OCI-M2 (cell line): Measurements from ENCODE around the gene WDR64.

Experiments
- DNase-seq: peaks from one replicate; lab custom pipeline; 2025; ENCODE audit not compliant: unreplicated experiment; lab: John Stamatoyannopoulos, UW

WDR64 gene

DNA sequence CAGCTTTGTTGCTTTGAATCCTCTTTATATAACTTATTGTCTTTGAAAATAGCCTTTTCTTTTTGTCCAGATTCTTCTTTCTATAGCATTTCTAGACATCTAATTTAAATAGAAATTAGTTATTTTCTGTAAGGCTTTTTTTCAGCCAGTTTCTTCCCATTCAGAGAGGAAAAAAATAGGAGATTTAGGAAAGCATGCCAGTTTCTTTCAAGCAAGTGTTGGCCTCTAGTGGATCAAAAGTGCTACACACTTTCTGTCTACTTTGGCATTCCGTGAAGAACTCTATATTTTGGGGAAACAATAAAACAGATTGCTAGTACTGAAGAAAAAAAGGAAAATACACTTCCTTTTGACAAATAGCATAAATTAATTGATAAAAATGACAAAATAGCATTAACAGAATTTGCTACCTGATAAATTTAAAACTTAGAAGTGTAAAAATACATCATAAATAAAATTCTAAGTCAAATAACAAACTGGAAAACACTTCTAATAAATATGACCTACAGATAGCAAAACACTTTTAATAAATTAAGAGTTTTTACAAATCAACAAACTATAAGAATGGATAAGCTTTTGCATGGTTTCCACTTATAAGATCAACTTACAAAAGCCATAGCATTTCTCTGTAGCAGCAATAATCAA lies 182.8 kb downstream of the WDR64 start:
- DNase-seq, result no peak

GRCh38 chr1:241836941-241837340 lies 184.9 kb downstream of the WDR64 start:
- DNase-seq, result no peak

DNA sequence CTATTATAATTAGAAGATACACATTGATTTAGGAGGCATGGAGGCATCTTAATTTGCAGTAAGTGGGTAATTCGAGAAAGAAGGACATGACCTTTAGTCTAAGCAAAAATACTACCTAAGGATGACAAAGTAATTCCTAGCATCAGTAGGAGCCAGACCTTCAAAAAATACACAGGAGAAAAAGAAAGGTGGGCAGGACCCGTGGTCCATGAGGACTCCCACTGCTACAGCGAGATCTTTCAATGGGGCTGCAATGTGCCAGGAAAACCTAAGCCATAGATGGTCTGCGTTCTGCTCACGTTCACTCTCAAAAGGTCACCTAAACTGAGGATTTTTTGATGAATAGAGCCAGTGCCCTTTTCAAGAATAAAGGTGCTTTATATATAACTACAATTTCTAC lies 185.3 kb downstream of the WDR64 start:
- DNase-seq, result no peak

GRCh38 chr1:241837901-241838300 lies 185.8 kb downstream of the WDR64 start:
- DNase-seq, result no peak

DNA sequence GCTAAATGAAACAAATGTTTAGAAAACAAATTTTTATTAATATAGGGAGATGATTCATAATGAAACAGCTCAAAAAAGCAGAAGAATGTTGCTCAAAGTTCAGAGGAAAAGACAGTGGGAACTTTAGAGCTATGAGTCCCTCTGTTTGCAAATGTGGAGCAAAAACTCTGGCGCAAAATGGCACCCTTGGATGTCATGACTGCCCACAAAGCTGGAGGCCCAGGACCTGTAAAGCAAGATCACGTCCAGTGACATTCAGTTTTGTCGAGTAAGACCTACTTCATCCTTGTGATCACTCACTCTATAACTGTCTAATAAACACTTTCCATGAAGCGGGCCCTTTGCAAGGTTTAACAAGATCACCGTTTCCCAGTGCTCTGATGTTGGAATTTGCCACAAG lies 186.8 kb downstream of the WDR64 start:
- DNase-seq, result no peak

DNA sequence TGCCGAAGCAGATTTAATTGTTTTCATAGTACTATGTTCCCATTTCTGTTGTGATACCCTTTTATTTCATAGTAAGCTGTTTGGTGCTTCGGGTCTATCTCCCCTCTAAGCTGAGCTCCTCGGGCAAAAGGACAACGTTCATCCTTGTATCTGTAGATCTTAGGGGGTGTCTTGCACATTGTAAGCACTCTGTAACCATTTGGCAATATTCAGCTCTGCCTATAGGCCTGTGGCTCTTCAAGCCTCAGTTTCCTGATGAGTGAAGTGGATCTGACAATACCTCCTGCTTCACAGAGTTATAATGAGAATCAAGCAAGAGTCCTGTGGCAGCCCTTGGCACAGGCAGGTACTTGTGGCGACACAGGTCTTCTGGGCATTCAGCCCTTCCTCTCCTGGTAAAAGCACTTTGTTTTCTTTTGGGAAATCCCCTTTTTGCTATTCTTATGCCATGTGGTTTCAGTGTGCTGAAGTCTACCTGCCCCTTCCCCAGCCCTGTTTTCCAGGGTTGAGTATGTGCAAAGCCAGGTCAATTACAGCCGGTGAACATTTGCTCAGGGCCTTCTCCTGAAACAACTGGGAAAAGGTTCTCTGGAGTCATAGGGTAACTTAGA lies 187.4 kb downstream of the WDR64 start:
- DNase-seq, result no peak

DNA sequence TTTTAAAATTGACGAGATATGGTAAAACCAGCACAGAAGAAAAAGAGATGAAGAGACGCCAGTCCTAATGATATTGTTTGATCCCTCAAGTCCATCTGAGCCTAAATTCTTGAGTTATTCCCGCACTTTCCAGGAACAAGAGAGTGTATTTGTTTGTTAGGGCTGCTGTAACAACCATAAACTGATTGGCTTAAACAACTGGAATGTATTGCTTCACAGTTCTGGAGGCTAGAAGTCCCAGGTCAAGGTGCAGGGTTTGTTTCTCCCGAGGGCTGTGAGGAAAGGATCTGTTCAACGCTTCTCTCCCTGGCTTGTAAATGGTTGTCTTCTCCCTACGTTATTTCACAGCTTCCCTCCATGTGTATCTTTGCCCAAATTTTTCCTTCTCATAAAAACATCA lies 188.1 kb downstream of the WDR64 start:
- no peak for DNase-seq

- DNase-seq, result no peak
Measured at GRCh38 chr1:241841691-241842090, 189.6 kb downstream of the WDR64 start.

GRCh38 chr1:241842565-241842964 lies 190.5 kb downstream of the WDR64 start:
- DNase-seq, result no peak

- DNase-seq, result no peak
Measured at GRCh38 chr1:241844593-241844992, 192.5 kb downstream of the WDR64 start.

DNA sequence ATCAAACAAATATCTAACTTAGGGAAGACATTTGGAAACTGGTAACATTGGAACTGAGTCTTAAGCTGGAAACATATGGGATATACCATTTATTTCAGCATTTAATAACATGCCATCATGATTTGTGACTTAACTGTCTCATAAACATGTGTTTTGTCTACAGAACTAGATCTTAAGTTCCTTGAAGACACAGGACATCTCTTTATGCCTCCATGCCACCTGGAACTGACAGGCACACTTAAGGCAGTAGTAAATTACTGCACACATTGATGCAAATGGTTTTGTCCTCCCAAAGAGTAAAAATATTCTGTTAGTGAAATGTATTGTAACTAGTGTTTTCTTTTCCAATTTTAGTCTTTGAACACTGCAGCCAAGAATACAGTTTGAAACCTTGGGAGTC lies 194.3 kb downstream of the WDR64 start:
- no peak for DNase-seq

GRCh38 chr1:241846862-241847539 lies 194.9 kb downstream of the WDR64 start:
- no peak for DNase-seq

DNA sequence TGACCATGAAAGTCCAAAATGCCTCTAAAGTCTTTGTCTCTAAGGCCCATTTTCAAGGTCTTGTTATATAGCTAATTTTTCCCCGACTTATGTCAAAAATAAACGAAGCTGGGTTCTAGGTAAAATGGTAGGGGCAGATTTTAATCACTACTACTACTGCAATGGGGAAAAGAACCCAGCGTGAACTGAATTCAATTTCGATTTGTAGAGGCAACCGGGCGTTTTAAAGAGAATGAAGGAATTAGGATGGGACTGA lies 195.4 kb downstream of the WDR64 start:
- no peak for DNase-seq

DNA sequence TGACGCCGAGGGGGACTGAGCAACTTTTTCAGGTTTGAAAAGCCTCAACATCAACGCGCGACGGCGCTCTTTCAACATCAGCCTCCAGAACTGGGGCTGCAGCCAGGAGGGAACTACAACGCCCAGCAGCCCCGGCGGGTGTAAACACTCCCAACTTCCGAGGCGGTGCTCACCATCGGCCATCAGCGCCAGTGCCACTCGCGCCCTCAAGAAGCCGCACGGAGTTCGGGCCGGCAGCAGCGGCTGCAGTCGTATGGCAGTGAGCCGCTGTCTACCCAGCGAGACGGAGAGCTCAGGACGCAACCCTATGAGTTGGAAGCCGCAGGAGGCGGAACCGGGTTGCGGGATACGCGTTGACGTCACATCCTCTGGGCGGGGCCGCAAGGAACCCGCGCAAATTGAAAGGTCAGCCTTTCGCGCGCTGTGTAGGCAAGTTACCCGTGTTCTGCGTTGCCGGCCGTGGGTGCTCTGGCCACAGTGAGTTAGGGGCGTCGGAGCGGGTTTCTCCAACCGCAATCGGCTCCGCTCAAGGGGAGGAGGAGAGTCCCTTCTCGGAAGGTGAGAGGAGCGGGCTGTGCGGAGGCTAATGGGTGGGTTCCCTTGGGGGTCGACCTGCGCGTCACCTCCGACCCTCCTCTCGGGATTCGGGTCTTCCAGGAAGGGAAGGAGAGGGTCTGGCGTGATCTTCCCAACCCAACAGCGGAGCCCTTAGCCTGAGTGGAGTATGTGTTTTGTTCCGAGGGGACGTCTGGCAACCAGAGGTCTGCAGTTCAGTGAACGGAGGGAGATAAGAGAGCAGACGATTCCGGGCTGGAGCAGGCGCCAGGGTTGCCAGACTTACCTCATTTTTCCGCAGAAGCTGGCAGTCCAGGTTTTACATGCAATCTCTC lies 196.0 kb downstream of the WDR64 start, which contains the start of gene EXO1:
TSS of gene EXO1 (plus strand) at position 409 of the 890 bp plus-strand sequence. CDS start 2,222 bp downstream, outside the sequence.
- peak; percentile 69 for DNase-seq

- no peak for DNase-seq
Measured at GRCh38 chr1:241848686-241849344, 196.7 kb downstream of the WDR64 start.

DNA sequence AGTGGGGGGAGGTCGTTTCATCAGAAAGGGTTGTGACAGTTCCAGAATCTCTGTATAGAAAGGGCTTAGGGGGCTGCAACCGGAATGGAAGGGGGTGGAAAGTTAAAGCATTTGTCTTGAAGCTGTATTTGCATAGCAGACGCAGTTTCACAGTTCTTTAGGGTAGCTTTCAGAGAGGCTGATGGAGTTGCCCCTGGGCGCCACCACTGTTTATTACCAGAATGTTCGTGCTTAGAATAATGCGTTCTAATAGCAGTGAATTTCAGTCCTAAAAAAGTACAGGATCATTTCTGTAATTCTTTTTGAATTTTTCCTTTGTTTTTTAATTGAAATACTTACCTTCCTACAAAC lies 197.2 kb downstream of the WDR64 start:
- no peak for DNase-seq
